ENCODE measurements around the gene PTPRN2. TPM values are rescaled to one million over a fixed set of nuclear protein-coding genes. Genes with fewer than 3 reads are reported as not detected.
A peak's percentile ranks its signal among the peaks of the same experiment; 100 is the strongest.
"Not testable (repeated sequence)": the region's sequence is repeated elsewhere in the genome, so short reads cannot be mapped to it uniquely, and the experiment has no call there.

Gene PTPRN2
- total and polyA plus RNA-seq, 4 experiments from 2014 or later = 1.7 to 2.6 (median 1.9) TPM

GRCh38 chr7:157985636-157986035 is 602.0 kb downstream of the PTPRN2 start:
- H3K9me3 Mint-ChIP-seq = peaks cover 0 to 3% (median 0%) of the 10 kb centered on the region in 8 donors
- ChIA-PET CTCF (ENCODE audit: partially characterized antibody) (no interaction called here), POLR2A (ENCODE audit: partially characterized antibody) (no interaction called here)
- Histone ChIP-seq H3K4me1 (ENCODE audit: insufficient read depth, low read length) (no peaks in the 10 kb centered on the region), H3K36me3 (ENCODE audit: insufficient read depth, low read length) (no peaks in the 10 kb centered on the region), H3K4me3 (ENCODE audit: low read length in 2 of 2) (no peak overlapping the region), H3K9me3 (ENCODE audit: control insufficient read depth in 1 of 2, low read length in 2 of 2) (no peaks in the 10 kb centered on the region), H3K27ac (ENCODE audit: low read depth, low read length) (no peak overlapping the region), H3K27me3 (ENCODE audit: insufficient read depth, low read length) (no peaks in the 10 kb centered on the region)
- DNase-seq = no peak
- H3K36me3 Mint-ChIP-seq = no peaks in the 10 kb centered on the region
- intact Hi-C loops (cut with micrococcal nuclease) = no loop called here
- no peak overlapping the region for H3K27ac Mint-ChIP-seq
- peaks cover 0 to 3% of the 10 kb centered on the region in 2 donors for H3K27me3 Mint-ChIP-seq
- H3K4me1 Mint-ChIP-seq = peaks cover 0 to 2% (median 0%) of the 10 kb centered on the region in 4 donors
- H3K4me3 Mint-ChIP-seq = no peak overlapping the region

- H3K9me3 ChIP-seq (ENCODE audit: control insufficient read depth in 1 of 2, low read length in 2 of 2) = no peaks in the 10 kb centered on the region
- no peaks in the 10 kb centered on the region for H3K36me3 ChIP-seq (ENCODE audit: insufficient read depth, low read length)
- intact Hi-C loops (cut with micrococcal nuclease) = no loop called here
- Mint-ChIP-seq H3K4me3 (no peak overlapping the region), H3K27ac (no peak overlapping the region), H3K4me1 (no peaks in the 10 kb centered on the region), H3K27me3 (peaks cover 0 to 3% of the 10 kb centered on the region in 2 donors), H3K9me3 (peaks cover 0 to 3% (median 0%) of the 10 kb centered on the region in 8 donors), H3K36me3 (no peaks in the 10 kb centered on the region)
- ChIA-PET POLR2A (ENCODE audit: partially characterized antibody) (no interaction called here), CTCF (ENCODE audit: partially characterized antibody) (no interaction called here)
- no peak overlapping the region for H3K4me3 ChIP-seq (ENCODE audit: low read length in 2 of 2)
- no peaks in the 10 kb centered on the region for H3K27me3 ChIP-seq (ENCODE audit: insufficient read depth, low read length)
- no peaks in the 10 kb centered on the region for H3K4me1 ChIP-seq (ENCODE audit: insufficient read depth, low read length)
- H3K27ac ChIP-seq (ENCODE audit: low read depth, low read length) = no peak overlapping the region
- DNase-seq = no peak
Measured at GRCh38 chr7:157984423-157985163, 603.0 kb downstream of the PTPRN2 start.

DNA sequence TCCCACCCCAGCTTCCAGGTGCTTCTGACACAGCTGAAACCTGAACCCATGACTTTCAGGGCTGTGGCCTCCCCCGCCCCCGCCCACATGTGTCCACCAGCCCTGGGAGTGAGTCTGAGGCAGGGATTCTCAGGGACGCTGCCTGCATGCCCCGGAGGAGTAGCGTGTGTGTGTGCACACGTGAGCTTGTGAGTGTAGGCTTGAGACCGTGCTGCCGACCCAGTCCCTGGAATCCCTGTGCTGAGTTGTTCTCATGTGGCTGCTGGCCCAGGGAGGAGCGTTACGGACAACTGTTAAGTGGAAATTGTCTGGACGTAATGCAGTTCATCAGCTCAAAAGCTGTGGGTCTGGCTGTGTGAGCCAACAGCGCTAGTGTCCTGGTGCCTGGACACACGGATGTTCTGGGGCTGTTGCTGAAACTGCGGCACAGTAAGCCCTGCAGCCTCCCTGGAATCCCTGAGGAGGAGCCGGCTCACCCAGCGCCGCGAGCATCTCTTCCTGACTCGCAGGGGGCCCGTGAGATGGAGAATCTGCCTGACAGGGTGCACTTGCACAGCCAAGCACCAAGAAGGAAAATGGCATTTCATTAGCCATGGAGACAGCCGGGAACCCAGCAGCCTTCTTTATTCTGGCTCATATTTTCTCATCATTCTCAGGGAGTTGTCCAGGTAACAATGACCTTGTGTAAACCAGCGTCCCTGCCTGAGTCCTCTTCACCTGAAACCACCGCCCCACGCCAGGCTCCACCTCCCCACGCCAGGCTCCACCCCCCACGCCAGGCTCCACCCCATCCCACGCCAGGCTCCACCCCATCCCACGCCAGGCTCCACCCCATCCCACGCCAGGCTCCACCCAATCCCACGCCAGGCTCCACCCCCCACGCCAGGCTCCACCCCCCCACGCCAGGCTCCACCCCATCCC is 603.9 kb downstream of the PTPRN2 start:
- intact Hi-C loops (cut with micrococcal nuclease) = no loop called here
- H3K27ac ChIP-seq (ENCODE audit: low read depth, low read length) = no peak overlapping the region
- Mint-ChIP-seq H3K27ac (no peak overlapping the region), H3K9me3 (peaks cover 0 to 3% (median 0%) of the 10 kb centered on the region in 8 donors), H3K27me3 (peaks cover 0 to 3% of the 10 kb centered on the region in 2 donors), H3K36me3 (no peaks in the 10 kb centered on the region), H3K4me3 (no peak overlapping the region), H3K4me1 (no peaks in the 10 kb centered on the region)
- H3K4me3 ChIP-seq (ENCODE audit: low read length in 2 of 2) = no peak overlapping the region
- ChIA-PET CTCF (ENCODE audit: partially characterized antibody) (no interaction called here), POLR2A (ENCODE audit: partially characterized antibody) (no interaction called here)
- H3K4me1 ChIP-seq (ENCODE audit: insufficient read depth, low read length) = no peaks in the 10 kb centered on the region
- no peak for DNase-seq
- no peaks in the 10 kb centered on the region for H3K27me3 ChIP-seq (ENCODE audit: insufficient read depth, low read length)
- no peaks in the 10 kb centered on the region for H3K9me3 ChIP-seq (ENCODE audit: control insufficient read depth in 1 of 2, low read length in 2 of 2)
- H3K36me3 ChIP-seq (ENCODE audit: insufficient read depth, low read length) = no peaks in the 10 kb centered on the region

DNA sequence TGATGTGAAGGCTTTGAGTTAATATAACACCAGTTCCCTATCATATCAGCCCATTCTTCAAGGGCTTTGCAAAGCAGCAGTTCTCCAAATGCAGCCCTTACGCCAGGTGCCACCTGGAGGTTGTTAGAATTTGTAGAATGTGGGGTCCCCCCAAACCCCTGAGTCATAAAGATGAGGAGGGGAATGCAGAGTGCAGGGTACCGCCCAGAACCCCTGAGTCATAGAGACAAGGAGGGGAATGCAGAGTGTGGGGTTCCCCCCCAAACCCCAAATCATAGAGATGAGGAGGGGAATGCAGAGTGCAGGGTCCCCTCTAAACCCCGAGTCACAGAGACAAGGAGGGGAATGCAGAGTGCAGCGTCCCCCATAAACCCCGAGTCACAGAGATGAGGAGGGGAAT is 605.8 kb downstream of the PTPRN2 start:
- no peak for DNase-seq
- intact Hi-C loops (cut with micrococcal nuclease) = no loop called here
- Mint-ChIP-seq H3K27ac (no peak overlapping the region), H3K4me1 (no peaks in the 10 kb centered on the region), H3K27me3 (no peaks in the 10 kb centered on the region), H3K36me3 (no peaks in the 10 kb centered on the region), H3K4me3 (no peak overlapping the region), H3K9me3 (peaks cover 0 to 3% (median 0%) of the 10 kb centered on the region in 8 donors)
- ChIA-PET CTCF (ENCODE audit: partially characterized antibody) (no interaction called here), POLR2A (ENCODE audit: partially characterized antibody) (no interaction called here)
- no peak overlapping the region for H3K4me3 ChIP-seq (ENCODE audit: low read length in 2 of 2)
- H3K9me3 ChIP-seq (ENCODE audit: control insufficient read depth in 1 of 2, low read length in 2 of 2) = no peaks in the 10 kb centered on the region
- no peak overlapping the region for H3K27ac ChIP-seq (ENCODE audit: low read depth, low read length)
- no peaks in the 10 kb centered on the region for H3K4me1 ChIP-seq (ENCODE audit: insufficient read depth, low read length)
- H3K27me3 ChIP-seq (ENCODE audit: insufficient read depth, low read length) = no peaks in the 10 kb centered on the region
- H3K36me3 ChIP-seq (ENCODE audit: insufficient read depth, low read length) = no peaks in the 10 kb centered on the region

DNA sequence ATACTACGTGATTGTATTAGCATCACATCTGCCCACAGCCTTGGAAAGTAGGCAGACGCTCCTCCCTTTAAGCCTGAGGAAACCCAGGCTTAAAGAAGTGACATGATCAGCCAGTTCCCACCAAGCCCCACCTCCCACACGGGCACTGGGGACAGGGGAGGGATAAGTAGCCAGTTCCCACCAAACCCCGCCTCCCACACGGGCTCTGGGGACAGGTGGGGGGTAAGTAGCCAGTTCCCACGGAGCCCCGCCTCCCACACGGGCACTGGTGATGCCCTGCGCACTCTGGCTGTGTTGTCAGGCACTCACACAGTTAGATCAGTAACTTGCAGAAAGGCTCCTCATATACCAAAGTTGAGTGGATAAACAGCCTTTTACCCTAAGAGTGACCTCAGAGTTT is 606.8 kb downstream of the PTPRN2 start:
- H3K9me3 Mint-ChIP-seq = peaks cover 0 to 9% (median 1%) of the 10 kb centered on the region in 8 donors
- Histone ChIP-seq H3K4me3 (ENCODE audit: low read length in 2 of 2) (no peak overlapping the region), H3K9me3 (ENCODE audit: control insufficient read depth in 1 of 2, low read length in 2 of 2) (no peaks in the 10 kb centered on the region), H3K36me3 (ENCODE audit: insufficient read depth, low read length) (no peaks in the 10 kb centered on the region), H3K27ac (ENCODE audit: low read depth, low read length) (no peak overlapping the region), H3K27me3 (ENCODE audit: insufficient read depth, low read length) (no peaks in the 10 kb centered on the region), H3K4me1 (ENCODE audit: insufficient read depth, low read length) (no peaks in the 10 kb centered on the region)
- POLR2A ChIA-PET (ENCODE audit: partially characterized antibody) = no interaction called here
- peaks cover 0 to 3% of the 10 kb centered on the region in 2 donors for H3K27me3 Mint-ChIP-seq
- no peak overlapping the region for H3K27ac Mint-ChIP-seq
- H3K36me3 Mint-ChIP-seq = no peaks in the 10 kb centered on the region
- H3K4me1 Mint-ChIP-seq = no peaks in the 10 kb centered on the region
- intact Hi-C loops (cut with micrococcal nuclease) = no loop called here
- no peak overlapping the region for H3K4me3 Mint-ChIP-seq
- CTCF ChIA-PET (ENCODE audit: partially characterized antibody) = no interaction called here
- no peak for DNase-seq

- H3K27ac ChIP-seq (ENCODE audit: low read depth, low read length); H3K27ac Mint-ChIP-seq; H3K36me3 ChIP-seq (ENCODE audit: insufficient read depth, low read length); H3K4me3 ChIP-seq (ENCODE audit: low read length in 2 of 2); H3K27me3 Mint-ChIP-seq; H3K4me1 ChIP-seq (ENCODE audit: insufficient read depth, low read length); H3K27me3 ChIP-seq (ENCODE audit: insufficient read depth, low read length); intact Hi-C loops (cut with micrococcal nuclease); POLR2A ChIA-PET (ENCODE audit: partially characterized antibody); CTCF ChIA-PET (ENCODE audit: partially characterized antibody); H3K4me3 Mint-ChIP-seq; H3K36me3 Mint-ChIP-seq; H3K4me1 Mint-ChIP-seq; DNase-seq; H3K9me3 ChIP-seq (ENCODE audit: control insufficient read depth in 1 of 2, low read length in 2 of 2): not testable (repeated sequence)
- peaks cover 0 to 14% (median 5%) of the 10 kb centered on the region in 8 donors for H3K9me3 Mint-ChIP-seq
Measured at GRCh38 chr7:157980341-157980731, 607.3 kb downstream of the PTPRN2 start.

DNA sequence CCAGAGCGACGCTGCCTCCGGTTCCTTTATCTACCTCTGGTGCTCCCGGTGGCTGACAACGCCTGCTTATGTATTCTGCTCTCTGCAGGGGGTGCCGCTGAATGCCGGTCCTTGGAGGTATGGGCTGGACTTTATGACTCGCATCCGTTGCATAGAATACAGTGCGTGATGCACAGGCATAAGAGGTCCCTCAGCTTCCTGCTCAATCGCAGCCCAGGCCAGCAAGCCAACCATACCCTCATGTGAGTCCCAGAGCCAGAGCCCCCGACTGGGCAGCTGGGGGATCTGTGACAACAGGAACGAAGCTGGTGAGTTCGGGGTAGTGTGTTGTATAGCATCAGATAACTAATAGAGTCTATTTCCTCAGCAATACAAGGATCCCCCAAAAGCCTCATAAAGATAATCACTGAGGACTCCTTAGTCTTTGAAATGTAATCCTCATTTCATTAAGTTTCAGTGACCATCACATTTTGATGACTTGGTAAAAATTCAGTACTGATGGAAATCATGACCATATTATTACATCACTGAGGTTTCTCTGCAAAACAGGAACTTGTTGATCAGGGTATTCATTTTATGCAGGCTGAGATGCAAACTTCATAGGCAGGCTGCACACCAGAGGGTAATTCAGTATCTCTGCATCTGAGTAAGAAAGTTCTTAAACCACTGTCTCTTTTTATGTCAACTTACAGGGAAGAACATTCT is 607.8 kb downstream of the PTPRN2 start:
- no peak overlapping the region for H3K4me3 Mint-ChIP-seq
- peaks cover 0 to 3% of the 10 kb centered on the region in 2 donors for H3K36me3 Mint-ChIP-seq
- peaks cover 0 to 3% of the 10 kb centered on the region in 2 donors for H3K27me3 Mint-ChIP-seq
- H3K4me1 Mint-ChIP-seq = no peaks in the 10 kb centered on the region
- peaks cover 0 to 17% (median 9%) of the 10 kb centered on the region in 8 donors for H3K9me3 Mint-ChIP-seq
- no peak overlapping the region for H3K4me3 ChIP-seq (ENCODE audit: low read length in 2 of 2)
- H3K36me3 ChIP-seq (ENCODE audit: insufficient read depth, low read length) = no peaks in the 10 kb centered on the region
- no peaks in the 10 kb centered on the region for H3K27me3 ChIP-seq (ENCODE audit: insufficient read depth, low read length)
- no peaks in the 10 kb centered on the region for H3K4me1 ChIP-seq (ENCODE audit: insufficient read depth, low read length)
- H3K27ac ChIP-seq (ENCODE audit: low read depth, low read length) = no peak overlapping the region
- peaks cover 0 to 6% of the 10 kb centered on the region in 2 donors for H3K9me3 ChIP-seq (ENCODE audit: control insufficient read depth in 1 of 2, low read length in 2 of 2)
- intact Hi-C loops (cut with micrococcal nuclease) = no loop called here
- ChIA-PET CTCF (ENCODE audit: partially characterized antibody) (no interaction called here), POLR2A (ENCODE audit: partially characterized antibody) (no interaction called here)
- DNase-seq = peak in 1 of 5 donors; percentile 19
- H3K27ac Mint-ChIP-seq = no peak overlapping the region

Data from CD4-positive, alpha-beta memory T cell (primary cell).